Loucy (cell line): ENCODE data around the gene GTPBP1.

Experiments
- EZH2phosphoT487 ChIP-seq: fragments of 200-600 bp; IDR thresholded peaks from 2 replicates; pipeline ENCODE4 v1.6.1; 2018; ENCODE audit warnings: antibody characterized with exemption, mild to moderate bottlenecking, moderate library complexity, borderline replicate concordance
- TF ChIP-seq, protein P1 (sequence below): fragments of 200-600 bp; sonication (generic); conservative IDR thresholded peaks from 2 replicates; pipeline ENCODE4 v1.5.1; 2014; ENCODE audit warnings: mild to moderate bottlenecking, antibody characterized with exemption, low read length

GRCh38 chr22:38685761-38686160 lies 20.0 kb upstream of the GTPBP1 start:
- TF ChIP-seq, protein P1, sequence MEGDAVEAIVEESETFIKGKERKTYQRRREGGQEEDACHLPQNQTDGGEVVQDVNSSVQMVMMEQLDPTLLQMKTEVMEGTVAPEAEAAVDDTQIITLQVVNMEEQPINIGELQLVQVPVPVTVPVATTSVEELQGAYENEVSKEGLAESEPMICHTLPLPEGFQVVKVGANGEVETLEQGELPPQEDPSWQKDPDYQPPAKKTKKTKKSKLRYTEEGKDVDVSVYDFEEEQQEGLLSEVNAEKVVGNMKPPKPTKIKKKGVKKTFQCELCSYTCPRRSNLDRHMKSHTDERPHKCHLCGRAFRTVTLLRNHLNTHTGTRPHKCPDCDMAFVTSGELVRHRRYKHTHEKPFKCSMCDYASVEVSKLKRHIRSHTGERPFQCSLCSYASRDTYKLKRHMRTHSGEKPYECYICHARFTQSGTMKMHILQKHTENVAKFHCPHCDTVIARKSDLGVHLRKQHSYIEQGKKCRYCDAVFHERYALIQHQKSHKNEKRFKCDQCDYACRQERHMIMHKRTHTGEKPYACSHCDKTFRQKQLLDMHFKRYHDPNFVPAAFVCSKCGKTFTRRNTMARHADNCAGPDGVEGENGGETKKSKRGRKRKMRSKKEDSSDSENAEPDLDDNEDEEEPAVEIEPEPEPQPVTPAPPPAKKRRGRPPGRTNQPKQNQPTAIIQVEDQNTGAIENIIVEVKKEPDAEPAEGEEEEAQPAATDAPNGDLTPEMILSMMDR: no peak
- no peak for TF ChIP-seq EZH2phosphoT487
